Islet precursor cell (in vitro differentiated cells): ENCODE data around the gene LIPG.
A peak's percentile ranks its signal among the peaks of the same experiment; 100 is the strongest.

Source experiments
- DNase-seq: peaks from one replicate; pipeline ENCODE4 v3.0.0-alpha.2; 2018

LIPG gene

DNA sequence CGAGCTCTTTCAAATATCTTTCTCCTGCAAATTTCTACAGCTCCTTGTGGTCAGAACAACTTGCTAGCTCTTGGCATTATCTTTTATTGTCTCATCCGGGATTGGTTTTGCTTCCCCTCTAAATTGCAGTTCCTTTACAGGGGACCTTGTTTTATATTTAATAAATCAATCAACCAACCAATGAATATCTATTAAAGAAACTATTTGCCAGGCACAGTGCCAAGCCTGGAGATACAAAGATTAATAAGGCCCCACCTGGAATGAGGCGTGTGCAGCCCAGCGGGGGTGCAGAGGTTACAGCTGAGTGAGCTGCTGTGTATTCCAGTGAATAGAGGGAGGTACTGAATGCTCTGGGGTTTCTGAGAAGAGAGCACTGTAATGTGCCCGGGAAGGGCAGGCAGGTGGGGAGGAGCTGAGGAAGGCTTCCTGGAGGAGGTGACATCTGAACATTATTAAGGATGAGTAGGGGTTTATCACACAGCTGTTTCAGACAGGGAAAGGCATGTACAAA is 51.8 kb downstream of the LIPG start:
- DNase-seq, result peak; percentile 70

GRCh38 chr18:49616618-49617328 is 54.9 kb downstream of the LIPG start:
- DNase-seq, result peak; percentile 43

- peak; percentile 52 for DNase-seq
Observed at GRCh38 chr18:49617329-49617695, 55.5 kb downstream of the LIPG start.

- DNase-seq, result peak; percentile 45
Observed at GRCh38 chr18:49617865-49618264, 56.0 kb downstream of the LIPG start.

GRCh38 chr18:49618742-49619681 is 57.2 kb downstream of the LIPG start:
- peak; percentile 75 for DNase-seq

DNA sequence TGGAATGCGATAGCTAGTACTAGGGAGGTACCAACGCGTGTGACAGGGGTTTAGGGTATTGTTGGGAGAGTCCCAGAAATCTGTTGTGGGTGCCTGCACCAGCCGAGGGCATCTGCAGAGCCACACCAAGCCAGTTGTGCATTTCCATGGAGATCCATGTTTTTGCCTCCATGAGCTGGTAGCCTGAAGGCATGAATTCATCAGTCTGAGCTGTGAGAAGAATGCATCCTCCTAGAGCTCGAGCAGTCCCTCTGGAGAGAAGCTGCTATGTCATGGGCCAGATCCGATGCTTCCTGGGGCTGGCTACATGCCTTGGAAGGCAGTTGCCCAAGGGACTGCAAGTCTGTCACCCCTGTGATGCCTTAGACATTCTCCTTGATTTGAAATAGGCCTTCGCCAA is 57.9 kb downstream of the LIPG start:
- peak; percentile 90 for DNase-seq

DNA sequence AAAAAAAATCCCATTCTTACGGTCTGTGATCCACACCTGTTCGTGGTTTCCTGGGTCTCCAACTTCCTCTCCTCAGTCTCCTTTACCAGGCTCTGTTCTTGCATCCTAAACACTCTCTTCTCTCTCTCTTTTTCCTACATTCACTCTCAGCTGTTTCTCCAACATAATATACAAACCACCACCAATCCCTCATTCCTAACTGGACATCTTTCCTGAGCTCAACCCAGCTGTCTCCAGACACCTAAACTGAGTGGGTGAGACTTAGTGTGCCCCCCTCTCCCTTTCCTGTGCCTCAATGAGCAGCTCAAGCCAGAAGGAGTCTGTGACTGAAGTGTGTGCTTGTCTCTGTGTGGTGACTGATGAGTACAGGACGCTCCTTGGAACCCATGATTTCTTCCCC is 59.4 kb downstream of the LIPG start:
- DNase-seq, result peak; percentile 29

DNA sequence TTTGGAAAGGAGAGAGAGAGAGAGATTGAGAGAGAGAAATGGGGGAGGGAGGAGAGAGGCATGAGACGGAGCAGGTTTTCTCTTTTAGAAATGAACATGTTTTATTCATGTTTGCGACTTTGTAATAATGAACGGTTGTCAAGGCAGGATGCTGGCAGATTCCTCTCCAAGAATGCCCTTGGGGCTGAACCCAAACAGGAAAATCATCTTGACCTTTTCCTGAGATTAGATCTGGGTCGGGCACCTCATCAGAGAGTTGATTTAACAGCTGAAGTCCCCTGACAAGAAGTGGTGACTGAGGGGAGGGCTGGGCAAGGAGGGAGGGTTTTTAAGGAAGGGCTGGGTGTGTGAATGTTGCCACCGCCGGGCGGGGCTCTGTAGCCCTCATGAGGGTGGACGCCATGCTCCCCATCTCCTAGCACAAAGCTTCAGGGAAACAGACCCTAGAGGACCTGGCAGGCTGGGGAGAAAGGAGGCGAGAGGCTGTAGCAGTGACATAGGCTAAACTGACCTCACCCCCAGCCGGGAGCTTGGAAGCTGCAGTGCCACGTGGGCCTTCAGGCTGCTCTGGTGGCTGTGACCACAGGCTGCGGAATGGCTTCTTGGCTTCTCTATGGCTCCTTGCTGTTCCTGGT is 60.0 kb downstream of the LIPG start:
- peak; percentile 51 for DNase-seq

DNA sequence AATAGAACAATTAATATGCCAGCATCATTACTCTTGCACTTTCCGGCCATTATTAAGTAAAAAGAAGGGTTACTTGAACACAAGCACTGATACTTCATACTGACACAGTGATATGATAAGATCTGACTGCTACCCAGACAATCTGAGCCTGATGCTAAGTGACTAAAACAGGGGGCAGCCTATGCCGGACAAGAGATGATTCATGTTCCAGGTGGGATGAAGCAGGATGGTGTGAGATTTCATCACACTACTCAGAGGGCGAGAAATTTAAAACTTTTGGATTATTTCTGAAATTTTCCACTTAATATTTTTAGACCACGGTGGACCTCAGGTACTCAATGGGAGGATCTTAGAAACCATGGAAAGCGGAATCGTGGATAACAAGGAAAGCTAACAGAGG is 61.7 kb downstream of the LIPG start:
- no peak for DNase-seq

- peak; percentile 43 for DNase-seq
Observed at GRCh38 chr18:49625021-49625691, 63.3 kb downstream of the LIPG start.

DNA sequence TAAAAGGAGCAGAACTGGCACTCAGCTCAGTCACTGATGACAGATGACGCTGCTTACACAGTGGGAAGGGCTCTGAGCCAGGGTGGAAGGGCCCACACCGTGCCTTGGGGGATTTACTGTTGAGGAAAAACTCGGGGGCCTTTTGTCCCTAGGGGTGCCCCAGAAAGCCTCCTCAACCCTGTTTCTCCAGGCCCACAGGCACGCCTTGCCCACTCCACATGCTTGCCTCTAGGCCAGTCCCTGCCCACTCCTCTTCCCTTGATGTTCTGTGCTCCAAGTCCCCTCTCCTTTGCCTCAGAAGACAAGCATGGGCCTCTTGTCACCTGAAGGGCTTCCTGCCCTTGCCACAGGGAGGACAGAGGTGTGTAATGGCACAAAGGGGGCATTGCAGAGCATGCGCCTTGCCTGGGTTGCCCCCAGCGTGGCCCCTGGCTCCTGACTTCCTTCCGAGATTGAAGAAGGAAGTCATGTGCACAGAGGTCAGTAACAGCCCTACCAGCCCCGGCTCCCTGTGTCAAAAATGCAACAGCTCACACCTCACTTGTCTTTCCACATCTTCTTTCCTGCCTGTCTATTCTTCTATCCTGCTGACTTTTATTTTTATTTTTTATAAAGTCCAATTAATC is 65.1 kb downstream of the LIPG start:
- peak; percentile 38 for DNase-seq

- peak; percentile 34 for DNase-seq
Observed at GRCh38 chr18:49628119-49628518, 66.3 kb downstream of the LIPG start.

- peak; percentile 46 for DNase-seq
Observed at GRCh38 chr18:49628881-49629795, 67.3 kb downstream of the LIPG start.

GRCh38 chr18:49630246-49630699 is 68.4 kb downstream of the LIPG start:
- DNase-seq, result peak; percentile 29

GRCh38 chr18:49631146-49631866 is 69.4 kb downstream of the LIPG start:
- DNase-seq, result peak; percentile 35

- DNase-seq, result peak; percentile 17
Observed at GRCh38 chr18:49632588-49632987, 70.7 kb downstream of the LIPG start.

DNA sequence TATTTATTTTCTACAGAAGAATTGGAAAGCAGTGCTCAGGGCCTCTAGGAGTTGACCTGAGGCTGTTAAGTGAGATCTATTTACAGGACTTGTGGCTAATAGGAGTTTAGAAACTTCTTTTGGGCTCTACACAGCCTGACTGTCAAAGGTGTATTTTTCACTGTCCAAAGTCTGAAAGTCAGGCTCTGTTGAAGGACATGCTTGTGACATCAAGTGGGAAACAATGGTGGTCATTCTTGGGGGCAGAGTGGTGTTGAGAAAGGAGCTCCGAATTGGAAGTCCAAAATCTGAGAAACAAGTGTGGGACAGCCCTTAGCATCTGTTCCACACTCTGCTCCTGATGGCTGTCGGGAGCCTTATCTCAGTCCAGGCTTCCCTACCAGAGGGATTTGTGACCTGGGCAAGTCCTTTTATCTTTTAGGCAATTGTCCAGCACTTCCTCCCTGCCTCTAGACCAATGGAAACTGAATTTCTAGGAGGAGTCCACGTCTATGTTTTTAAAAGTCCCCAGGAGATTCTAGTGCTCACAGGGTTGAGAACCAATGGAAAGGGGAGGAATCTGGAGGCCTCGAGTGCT is 76.4 kb downstream of the LIPG start:
- DNase-seq, result peak; percentile 34

DNA sequence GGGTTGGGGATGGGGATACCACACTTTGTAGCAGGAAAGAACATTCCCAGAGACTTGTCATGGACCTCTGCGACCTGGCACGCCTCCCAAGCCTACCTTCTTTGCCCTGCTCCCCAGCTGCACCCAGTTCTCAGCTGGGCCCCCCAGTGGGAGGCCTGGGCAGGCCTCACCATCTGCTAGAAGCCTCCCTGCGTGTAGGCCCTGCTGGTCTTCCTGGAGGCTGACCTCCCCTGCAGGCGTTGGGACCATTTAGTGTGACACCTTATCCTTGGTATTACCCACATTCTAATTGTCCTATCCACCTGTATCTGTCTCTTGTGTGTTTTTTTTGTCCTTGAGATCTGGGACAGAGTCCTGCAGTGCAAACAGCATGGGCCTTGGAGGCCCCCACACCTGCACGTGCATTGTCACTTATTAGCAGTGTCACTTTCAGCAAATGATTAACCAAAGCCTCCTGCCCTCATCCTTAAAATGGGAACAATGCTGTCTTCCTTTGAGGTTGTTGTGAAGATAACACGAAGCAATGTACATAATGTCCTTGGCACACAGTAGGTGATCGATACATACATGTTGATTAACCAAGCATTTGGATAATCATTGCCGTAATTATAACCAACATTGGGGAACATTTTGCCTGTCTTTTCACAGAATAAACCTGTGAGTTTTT is 77.2 kb downstream of the LIPG start:
- peak; percentile 35 for DNase-seq

GRCh38 chr18:49639643-49640391 is 78.0 kb downstream of the LIPG start:
- peak; percentile 41 for DNase-seq
